GM12878 (cell line): ENCODE data around the gene COL1A2. TPM values are rescaled to one million over a fixed set of nuclear protein-coding genes. Genes with fewer than 3 reads are reported as not detected.

Experiments
- ATAC-seq: fragments of 200-7000 bp; cut with Tn5 transposase; 3 replicates; pipeline ENCODE4 v1.9.1; 2020; ENCODE audit warnings: mild to moderate bottlenecking, moderate library complexity
- BruUV-seq: library from RNA; stranded (reverse); fragments of 400-500 nt; replicated peaks from 2 replicates; lab custom pipeline; 2021; lab: Mats Ljungman, UMichigan
- CTCF ChIA-PET: fragments of 300-600 bp; sonication (Branson Sonifier 250); formaldehyde crosslinking; extraction: SDS; loops from one replicate; lab custom pipeline; 2021; ENCODE audit warnings: inconsistent platforms; lab: Yijun Ruan, JAX
- POLR2A ChIA-PET: fragments of 350-600 bp; formaldehyde crosslinking; extraction: SDS; loops from one replicate; lab custom pipeline; 2021; ENCODE audit warnings: inconsistent platforms; lab: Charles Lee
- RAD21 ChIA-PET: fragments of 300-600 bp; sonication (Branson Sonifier 250); formaldehyde crosslinking; loops from one replicate; lab custom pipeline; 2023; ENCODE audit warnings: antibody characterized with exemption; ENCODE audit not compliant: unreplicated experiment; lab: Charles Lee
- SMC1A ChIA-PET: fragments of 300-600 bp; sonication (Branson Sonifier 250); formaldehyde crosslinking; loops from one replicate; lab custom pipeline; 2023; ENCODE audit not compliant: unreplicated experiment, uncharacterized antibody; lab: Charles Lee
- DNase-seq: peaks from one replicate; pipeline ENCODE4 v3.0.0-alpha.2; 2011; ENCODE audit warnings: low read depth, low spot score
- FAIRE-seq: peaks from 3 replicates; lab custom pipeline; 2011; peaks lifted over from hg19 to GRCh38; lab: Jason Lieb, UNC
- H2AFZ ChIP-seq: 2 replicates; pipeline ENCODE4 v1.6.0; 2011; ENCODE audit warnings: low read depth, low read length, control low read depth; ENCODE audit not compliant: control insufficient read depth
- H3K27ac ChIP-seq: 2 replicates; pipeline ENCODE4 v1.5.1; 2011; ENCODE audit warnings: control low read depth; ENCODE audit not compliant: control insufficient read depth, insufficient read depth
- H3K27me3 ChIP-seq, 2 experiments: replicated peaks in 1 of 2; 2 replicates each; pipeline versions ENCODE4 v1.6.0 to v1.6.1; 2011; ENCODE audit warnings: low read length in 1 of 2; ENCODE audit not compliant: control insufficient read depth in 2 of 2, insufficient read depth in 2 of 2
- H3K36me3 ChIP-seq, 2 experiments: 2 replicates each; pipeline ENCODE4 v1.5.1; 2011; ENCODE audit warnings: low read length in 1 of 2; ENCODE audit not compliant: control insufficient read depth in 2 of 2, insufficient read depth in 2 of 2
- H3K4me1 ChIP-seq: 2 replicates; pipeline ENCODE4 v1.6.1; 2011; ENCODE audit warnings: mild to moderate bottlenecking, low read length, moderate library complexity, mixed read lengths; ENCODE audit not compliant: control insufficient read depth, insufficient read depth
- H3K4me2 ChIP-seq: 2 replicates; pipeline ENCODE4 v1.6.0; 2011; ENCODE audit warnings: control low read depth; ENCODE audit not compliant: control insufficient read depth, insufficient read depth
- H3K4me3 ChIP-seq: fragments of 200-600 bp; sonication (generic); 2 replicates; pipeline ENCODE4 v1.5.1; 2016
- H3K79me2 ChIP-seq: 2 replicates; pipeline ENCODE4 v1.6.0; 2011; ENCODE audit warnings: low read length; ENCODE audit not compliant: control insufficient read depth, insufficient read depth
- H3K9ac ChIP-seq: 2 replicates; pipeline ENCODE4 v1.8.0; 2011; ENCODE audit warnings: low read length, control low read depth, mixed read lengths; ENCODE audit not compliant: control insufficient read depth, insufficient read depth
- H3K9me3 ChIP-seq: replicated peaks from 3 replicates; pipeline ENCODE4 v1.5.1; 2011; ENCODE audit warnings: mild to moderate bottlenecking, low read length; ENCODE audit not compliant: control insufficient read depth, insufficient read depth
- H4K20me1 ChIP-seq: 2 replicates; pipeline ENCODE4 v1.6.0; 2011; ENCODE audit not compliant: control insufficient read depth, insufficient read depth
- CBFB ChIP-seq: IDR thresholded peaks from 2 replicates; pipeline ENCODE4 v1.6.1; 2016; ENCODE audit warnings: antibody characterized with exemption, low read depth
- FOS ChIP-seq: IDR thresholded peaks from 3 replicates; pipeline ENCODE4 v1.6.1; 2011; ENCODE audit warnings: borderline replicate concordance; ENCODE audit not compliant: insufficient read length; ENCODE audit errors: extremely low read depth
- KLF5 ChIP-seq: fragments of 450-650 bp; IDR thresholded peaks from 2 replicates; pipeline ENCODE4 v1.6.1; 2014; ENCODE audit warnings: mild to moderate bottlenecking; ENCODE audit not compliant: partially characterized antibody
- PBX3 ChIP-seq: IDR thresholded peaks from 2 replicates; pipeline ENCODE4 v1.6.1; 2011; ENCODE audit warnings: mild to moderate bottlenecking, low read depth, low read length, moderate library complexity; ENCODE audit not compliant: insufficient replicate concordance
- POLR2AphosphoS5 ChIP-seq: IDR thresholded peaks from 2 replicates; pipeline ENCODE4 v1.6.1; 2011; ENCODE audit warnings: mild to moderate bottlenecking, low read length, inconsistent platforms
- SPI1 ChIP-seq: IDR thresholded peaks from 2 replicates; pipeline ENCODE4 v1.6.1; 2011; ENCODE audit warnings: low read depth, mild to moderate bottlenecking, low read length, moderate library complexity, borderline replicate concordance; ENCODE audit not compliant: insufficient read depth
- TCF12 ChIP-seq: IDR thresholded peaks from 2 replicates; pipeline ENCODE4 v1.6.1; 2011; ENCODE audit warnings: low read depth, mild to moderate bottlenecking, low read length
- TCF3 ChIP-seq: IDR thresholded peaks from 2 replicates; pipeline ENCODE4 v1.6.1; 2012; ENCODE audit warnings: low read depth, mild to moderate bottlenecking, low read length, borderline replicate concordance; ENCODE audit not compliant: insufficient read depth
- ZBTB11 ChIP-seq: fragments of 450-650 bp; formaldehyde crosslinking; IDR thresholded peaks from 2 replicates; pipeline ENCODE4 v1.5.0; 2022; ENCODE audit warnings: mild to moderate bottlenecking, missing genetic modification characterization
- ZNF24 ChIP-seq: fragments of 450-650 bp; IDR thresholded peaks from 2 replicates; pipeline ENCODE4 v1.6.1; 2017; ENCODE audit warnings: antibody characterized with exemption, mild to moderate bottlenecking
- ZNF592 ChIP-seq: fragments of 450-650 bp; IDR thresholded peaks from 2 replicates; pipeline ENCODE4 v1.6.1; 2017; ENCODE audit warnings: mild to moderate bottlenecking, moderate library complexity
- ZNF622 ChIP-seq: fragments of 450-650 bp; IDR thresholded peaks from 2 replicates; pipeline ENCODE4 v1.6.1; 2017; ENCODE audit warnings: mild to moderate bottlenecking, inconsistent platforms
- WGBS: methylation state at CpG from one replicate; pipeline ENCODE4 v1.1.6; 2016; ENCODE audit warnings: low lambda C conversion rate; ENCODE audit not compliant: insufficient replicate concordance, insufficient coverage; ENCODE audit errors: missing lambda C conversion rate; 5-methylcytosine and 5-hydroxymethylcytosine counted together
- in situ Hi-C: fragments of 300-500 bp; cut with MboI; formaldehyde crosslinking; loops from 9 replicates; pipeline ENCODE4 v1.14.3; 2018; ENCODE audit warnings: mixed read lengths
- intact Hi-C: fragments of 100-400 bp; cut with micrococcal nuclease; formaldehyde crosslinking; loops from one replicate; pipeline ENCODE4 v1.14.2; 2022; ENCODE audit not compliant: unreplicated experiment
- polyA plus RNA-seq, 11 experiments: library from polyadenylated mRNA; depleted of rRNA in 4 of 11; unstranded in 6 of 11; stranded (reverse) in 5 of 11; fragments of >200 nt; fragmentation: Nextera tagmentation in 4 of 11; fragmentation: Illumina TruSeq in 1 of 11; extraction: Ambion mirVana in 4 of 11; extraction: Trizol in 1 of 11; gene quantifications; 1 replicate in 1 of 11; 2 replicates in 10 of 11; pipeline versions ENCODE4 v1.2.1 to v1.2.3, GENCODE V29; 2011 to 2016; ENCODE audit warnings: inconsistent platforms in 2 of 11, missing spikeins in 2 of 11, low read depth in 1 of 11
- total RNA-seq, 4 experiments: library from RNA; depleted of rRNA in 3 of 4; stranded (reverse); fragments of >200 nt in 3 of 4; fragmentation: Illumina TruSeq in 1 of 4; extraction: Trizol in 1 of 4; gene quantifications; 2 replicates each; pipeline versions ENCODE4 v1.2.1 to v1.2.3, GENCODE V29; 2013 to 2021

The COL1A2 gene
- total and polyA plus RNA-seq, 10 of the 15 experiments (the other 5 are each of a cell fraction or from before 2014, with no cell fraction given) = 0.03 to 2.5 (median 0.76) TPM; not detected in 4

GRCh38 chr7:94401428-94401814 lies 6.7 kb downstream of the COL1A2 start:
- no peaks in the 10 kb centered on the region for H4K20me1 ChIP-seq
- SMC1A ChIA-PET = interaction anchor here (0.8 to 1.3 kb wide), 4 partner anchors 10 to 162 kb away, joined by 3 read pairs; no protein-coding TSS in a partner anchor
- no peak overlapping the region for H3K4me2 ChIP-seq
- H3K4me3 ChIP-seq = no peak overlapping the region
- no peaks in the 10 kb centered on the region for H3K4me1 ChIP-seq
- CTCF ChIA-PET = interaction anchor here (1.8 to 2.3 kb wide), 2 partner anchors 13 to 35 kb away, joined by 4 to 6 read pairs; no protein-coding TSS in a partner anchor
- RAD21 ChIA-PET = no interaction called here
- H3K36me3 ChIP-seq = no peaks in the 10 kb centered on the region
- H3K9me3 ChIP-seq = no peaks in the 10 kb centered on the region
- H3K27me3 ChIP-seq = no peaks in the 10 kb centered on the region; a peak in 1 of 4 replicates
- no peak for TF ChIP-seq ZNF592
- no peak for TF ChIP-seq TCF12
- TF ChIP-seq ZNF24 = no peak
- TF ChIP-seq ZNF622 = no peak
- no peak for TF ChIP-seq TCF3
- TF ChIP-seq FOS = no peak
- TF ChIP-seq PBX3 = no peak
- no peak for TF ChIP-seq KLF5
- no peak for TF ChIP-seq POLR2AphosphoS5
- no peak for TF ChIP-seq CBFB
- TF ChIP-seq ZBTB11 (CRISPR knock-in tag) = no peak
- TF ChIP-seq SPI1 = no peak
- TF ChIP-seq, all 136 proteins: peak for 0
- intact Hi-C loops (no loop called here), in situ Hi-C loops (no loop called here)
- H3K27ac ChIP-seq = no peak overlapping the region
- FAIRE-seq = no peak
- POLR2A ChIA-PET = no interaction called here
- WGBS = 0% methylated on average over 1 of the region's 1 CpG
- H3K79me2 ChIP-seq = no peaks in the 10 kb centered on the region
- DNase-seq = no peak
- no TSS peak for BruUV-seq
- H2AFZ ChIP-seq = no peak overlapping the region
- no peak overlapping the region for H3K9ac ChIP-seq
- no peak for ATAC-seq
